Upper lobe of left lung (tissue), 4 donors: ENCODE results near the gene ZNF157.

Experiments used
- EP300 ChIP-seq, 4 donors: sonication (generic); formaldehyde crosslinking; IDR thresholded peaks; one replicate each; pipeline ENCODE4 v1.5.1; 2017; ENCODE audit warnings: antibody characterized with exemption in 4 of 4, control low read depth in 2 of 4
- POLR2A ChIP-seq, 4 donors: fragments of 450-650 bp; IDR thresholded peaks; one replicate each; pipeline ENCODE4 v1.5.1; 2016 to 2017; ENCODE audit warnings: antibody characterized with exemption in 4 of 4, mild to moderate bottlenecking in 2 of 4

DNA sequence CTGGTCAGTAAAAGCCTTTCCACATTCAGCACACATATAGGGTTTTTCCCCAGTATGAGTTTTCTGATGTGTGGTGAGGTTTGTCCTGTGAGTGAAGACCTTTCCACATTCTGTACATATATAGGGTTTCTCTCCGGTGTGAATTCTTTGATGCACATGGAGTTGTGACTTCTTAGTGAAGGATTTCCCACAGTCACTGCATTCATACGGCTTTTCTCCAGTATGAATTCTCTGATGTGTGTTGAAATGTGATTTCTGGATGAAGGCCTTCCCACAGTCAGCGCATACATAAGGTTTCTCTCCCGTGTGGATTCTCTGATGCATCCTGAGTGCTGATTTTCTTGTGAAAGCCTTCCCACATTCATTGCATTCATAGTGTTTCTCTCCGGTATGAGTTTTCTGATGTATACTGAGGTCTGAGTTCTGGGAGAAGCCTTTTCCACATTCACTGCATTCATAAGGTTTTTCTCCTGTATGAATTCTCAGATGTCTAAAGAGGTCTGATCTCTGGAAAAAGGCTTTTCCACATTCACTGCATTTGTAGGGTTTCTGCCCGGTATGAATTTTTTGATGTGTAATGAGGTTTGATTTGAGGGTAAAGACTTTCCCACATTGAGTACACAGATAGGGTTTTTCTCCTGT, 77.9 kb downstream of the ZNF157 start:
- TF ChIP-seq EP300 (IDR thresholded peaks at IDR 0.05) (no peak), POLR2A (IDR thresholded peaks at IDR 0.05) (no peak)
